Measurements from ENCODE around the gene SLC13A1. TPM values are rescaled to one million over a fixed set of nuclear protein-coding genes. Genes with fewer than 3 reads are reported as not detected.

SLC13A1 gene
- total RNA-seq, 4 donors from 2014 or later = 26.2 to 93.2 (median 33.8) TPM; not detected in 1

DNA sequence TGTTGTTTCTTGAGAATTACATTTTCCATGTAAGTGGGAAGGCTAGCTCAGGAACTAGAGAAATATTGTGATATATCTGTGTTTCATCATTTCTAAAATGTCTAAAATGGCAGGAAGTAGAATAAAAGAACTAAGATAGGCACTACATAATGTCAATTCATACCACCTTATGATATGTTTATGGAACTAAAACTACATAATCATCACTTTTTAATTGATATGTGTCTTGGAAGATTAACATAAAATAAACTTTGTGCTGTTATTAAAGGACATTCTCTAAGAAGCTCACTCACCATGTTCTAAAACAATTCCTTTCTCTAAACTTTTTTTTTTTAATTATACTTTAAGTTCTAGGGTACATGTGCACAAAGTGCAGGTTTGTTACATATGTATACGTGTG is 120.7 kb downstream of the SLC13A1 start:
- no peaks in the 10 kb centered on the region for H3K36me3 ChIP-seq
- no peak for TF ChIP-seq POLR2A (IDR thresholded peaks at IDR 0.05)
- TF ChIP-seq, protein P1, sequence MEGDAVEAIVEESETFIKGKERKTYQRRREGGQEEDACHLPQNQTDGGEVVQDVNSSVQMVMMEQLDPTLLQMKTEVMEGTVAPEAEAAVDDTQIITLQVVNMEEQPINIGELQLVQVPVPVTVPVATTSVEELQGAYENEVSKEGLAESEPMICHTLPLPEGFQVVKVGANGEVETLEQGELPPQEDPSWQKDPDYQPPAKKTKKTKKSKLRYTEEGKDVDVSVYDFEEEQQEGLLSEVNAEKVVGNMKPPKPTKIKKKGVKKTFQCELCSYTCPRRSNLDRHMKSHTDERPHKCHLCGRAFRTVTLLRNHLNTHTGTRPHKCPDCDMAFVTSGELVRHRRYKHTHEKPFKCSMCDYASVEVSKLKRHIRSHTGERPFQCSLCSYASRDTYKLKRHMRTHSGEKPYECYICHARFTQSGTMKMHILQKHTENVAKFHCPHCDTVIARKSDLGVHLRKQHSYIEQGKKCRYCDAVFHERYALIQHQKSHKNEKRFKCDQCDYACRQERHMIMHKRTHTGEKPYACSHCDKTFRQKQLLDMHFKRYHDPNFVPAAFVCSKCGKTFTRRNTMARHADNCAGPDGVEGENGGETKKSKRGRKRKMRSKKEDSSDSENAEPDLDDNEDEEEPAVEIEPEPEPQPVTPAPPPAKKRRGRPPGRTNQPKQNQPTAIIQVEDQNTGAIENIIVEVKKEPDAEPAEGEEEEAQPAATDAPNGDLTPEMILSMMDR (IDR thresholded peaks at IDR 0.05) = no peak
- no peaks in the 10 kb centered on the region for H3K27me3 ChIP-seq
- H3K4me3 ChIP-seq = no peak overlapping the region
- no peak overlapping the region for H3K27ac ChIP-seq
- no peak for DNase-seq
- no peaks in the 10 kb centered on the region for H3K9me3 ChIP-seq
- no peaks in the 10 kb centered on the region for H3K4me1 ChIP-seq

DNA sequence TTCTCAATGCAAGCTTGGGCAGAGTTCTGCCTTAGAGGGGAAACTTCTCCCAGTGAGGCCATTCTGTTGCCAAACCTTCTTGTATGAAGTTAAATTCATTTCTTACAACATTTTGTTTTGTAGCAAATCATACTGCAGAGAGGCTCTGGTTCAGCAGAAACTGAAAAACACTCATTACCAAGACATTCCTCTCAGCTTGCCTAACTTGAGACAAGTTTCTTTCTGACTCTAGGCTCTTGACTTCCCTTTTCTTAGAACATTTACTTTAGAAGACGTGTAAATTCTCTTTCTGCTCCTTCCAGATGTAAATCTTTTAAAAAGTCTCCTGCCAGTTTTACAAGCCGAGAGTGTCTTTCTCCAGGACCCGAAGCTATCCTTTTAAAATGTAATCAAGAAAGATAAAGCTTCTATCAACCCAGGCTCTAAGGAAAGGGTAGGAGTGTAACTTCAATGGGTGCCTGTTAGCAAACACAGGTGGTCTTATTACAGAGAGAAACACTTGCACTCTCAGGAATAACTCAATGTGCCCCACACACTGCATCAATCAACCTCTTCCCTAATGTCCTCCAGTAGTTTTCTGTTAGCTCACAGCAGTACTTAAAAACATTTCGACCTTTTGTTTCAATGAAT is 123.8 kb downstream of the SLC13A1 start:
- no peak for DNase-seq

DNA sequence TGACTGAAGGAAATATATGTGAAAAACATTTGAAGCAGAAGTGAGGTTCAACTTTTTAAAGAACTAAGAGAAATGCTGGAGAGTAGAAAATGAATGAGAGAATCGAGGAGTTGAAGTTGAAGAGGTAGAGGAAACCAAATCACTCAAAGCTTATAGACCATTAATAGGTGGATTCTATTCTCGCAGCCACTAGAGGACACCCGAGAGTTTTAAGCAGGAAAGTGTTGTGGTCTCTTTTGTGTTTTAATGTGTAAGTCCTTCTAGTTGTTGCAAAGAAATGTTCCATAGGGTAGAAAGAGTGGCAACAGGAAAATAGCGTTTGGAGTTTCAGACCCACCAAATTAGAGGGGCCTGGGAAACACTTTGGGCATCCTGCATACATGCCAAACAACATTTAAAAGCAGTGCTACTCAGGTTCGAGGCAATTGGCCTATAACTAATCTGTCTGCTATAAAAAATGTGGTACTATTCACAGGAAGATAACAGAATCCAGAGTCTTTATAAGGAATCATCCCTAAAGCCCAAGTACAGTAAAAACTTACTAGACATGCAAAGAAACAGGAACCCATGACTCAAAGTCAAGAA is 129.0 kb downstream of the SLC13A1 start:
- Histone ChIP-seq H3K27me3 (no peaks in the 10 kb centered on the region), H3K36me3 (no peaks in the 10 kb centered on the region), H3K4me1 (no peaks in the 10 kb centered on the region), H3K4me3 (no peak overlapping the region), H3K27ac (no peak overlapping the region), H3K9me3 (no peaks in the 10 kb centered on the region)
- TF ChIP-seq POLR2A (IDR thresholded peaks at IDR 0.05) = no peak
- TF ChIP-seq, protein P1 (IDR thresholded peaks at IDR 0.05) = peak in 2 of 6 experiments; percentile 20 to 24
- DNase-seq = no peak

More for the DNA sequence above, 123.8 kb downstream of the SLC13A1 start:
- no peak overlapping the region for H3K4me3 ChIP-seq
- no peaks in the 10 kb centered on the region for H3K36me3 ChIP-seq
- no peaks in the 10 kb centered on the region for H3K27me3 ChIP-seq
- no peak overlapping the region for H3K27ac ChIP-seq
- no peaks in the 10 kb centered on the region for H3K9me3 ChIP-seq
- no peaks in the 10 kb centered on the region for H3K4me1 ChIP-seq
- TF ChIP-seq, protein P1 (IDR thresholded peaks at IDR 0.05) = no peak
- TF ChIP-seq POLR2A (IDR thresholded peaks at IDR 0.05) = no peak

DNA sequence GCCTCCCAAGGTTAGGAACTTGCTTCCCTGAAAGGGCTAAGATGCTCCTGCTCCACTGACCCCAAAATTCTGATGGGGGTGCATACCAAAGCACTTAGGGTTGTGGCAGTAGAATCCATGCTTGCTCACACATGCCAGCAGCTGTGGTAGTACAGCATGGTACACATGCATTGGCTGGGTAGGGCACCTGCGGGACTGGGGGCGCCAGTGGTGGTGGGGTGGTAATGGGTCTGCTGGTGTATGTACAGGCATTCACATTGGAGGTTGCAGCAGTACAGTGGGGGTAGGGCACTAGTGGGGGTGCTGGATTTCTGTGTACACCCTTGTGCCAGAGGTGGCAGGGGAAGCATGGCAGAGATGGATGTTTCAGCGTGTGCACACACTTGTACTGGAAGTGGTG is 132.0 kb downstream of the SLC13A1 start:
- Histone ChIP-seq H3K4me1 (no peaks in the 10 kb centered on the region), H3K27me3 (no peaks in the 10 kb centered on the region), H3K36me3 (no peaks in the 10 kb centered on the region), H3K9me3 (no peaks in the 10 kb centered on the region), H3K4me3 (no peak overlapping the region), H3K27ac (no peak overlapping the region)
- TF ChIP-seq, protein P1 (IDR thresholded peaks at IDR 0.05) = no peak
- TF ChIP-seq POLR2A (IDR thresholded peaks at IDR 0.05) = no peak
- DNase-seq = no peak

Other genes with a start within 250 kb of the SLC13A1 start
- not detected for gene TAS2R16, start 204.3 kb downstream of the SLC13A1 start, total RNA-seq

Measured in Peyer's patch (tissue), 4 donors.